Brain microvascular endothelial cell (primary cell): ENCODE results near the gene ELP4.
"Not testable (repeated sequence)": the region's sequence is repeated elsewhere in the genome, so short reads cannot be mapped to it uniquely, and the experiment has no call there.

Experiments
- DNase-seq: peaks from one replicate; pipeline ENCODE4 v3.0.0-alpha.2; 2020
- H3K27ac ChIP-seq: fragments of 250-450 bp; sonication (Bioruptor Pico); 2 replicates; pipeline ENCODE4 v1.5.1; 2020; ENCODE audit warnings: mild to moderate bottlenecking, moderate library complexity
- H3K27me3 ChIP-seq: fragments of 250-450 bp; sonication (Bioruptor Pico); replicated peaks from 2 replicates; pipeline ENCODE4 v1.5.1; 2020; ENCODE audit warnings: mild to moderate bottlenecking
- H3K36me3 ChIP-seq: fragments of 250-450 bp; sonication (Bioruptor Pico); replicated peaks from 2 replicates; pipeline ENCODE4 v1.5.1; 2020; ENCODE audit warnings: mild to moderate bottlenecking
- H3K4me3 ChIP-seq: 2 replicates; pipeline ENCODE4 v1.5.1; 2011; ENCODE audit warnings: low read depth, mild to moderate bottlenecking, control low read depth, low read length, moderate library complexity
- in situ Hi-C: cut with HindIII; loops from 2 replicates; pipeline ENCODE4 v1.10.0; 2017; ENCODE audit warnings: low sequenced_read_pairs, low pct_ligation_motif_present
- TF ChIP-seq, protein P1 (sequence below): IDR thresholded peaks from 2 replicates; pipeline ENCODE4 v1.5.1; 2011; ENCODE audit warnings: low read depth, mild to moderate bottlenecking, moderate library complexity, low read length, control low read depth, inconsistent platforms; ENCODE audit errors: missing control alignments

The ELP4 gene

DNA sequence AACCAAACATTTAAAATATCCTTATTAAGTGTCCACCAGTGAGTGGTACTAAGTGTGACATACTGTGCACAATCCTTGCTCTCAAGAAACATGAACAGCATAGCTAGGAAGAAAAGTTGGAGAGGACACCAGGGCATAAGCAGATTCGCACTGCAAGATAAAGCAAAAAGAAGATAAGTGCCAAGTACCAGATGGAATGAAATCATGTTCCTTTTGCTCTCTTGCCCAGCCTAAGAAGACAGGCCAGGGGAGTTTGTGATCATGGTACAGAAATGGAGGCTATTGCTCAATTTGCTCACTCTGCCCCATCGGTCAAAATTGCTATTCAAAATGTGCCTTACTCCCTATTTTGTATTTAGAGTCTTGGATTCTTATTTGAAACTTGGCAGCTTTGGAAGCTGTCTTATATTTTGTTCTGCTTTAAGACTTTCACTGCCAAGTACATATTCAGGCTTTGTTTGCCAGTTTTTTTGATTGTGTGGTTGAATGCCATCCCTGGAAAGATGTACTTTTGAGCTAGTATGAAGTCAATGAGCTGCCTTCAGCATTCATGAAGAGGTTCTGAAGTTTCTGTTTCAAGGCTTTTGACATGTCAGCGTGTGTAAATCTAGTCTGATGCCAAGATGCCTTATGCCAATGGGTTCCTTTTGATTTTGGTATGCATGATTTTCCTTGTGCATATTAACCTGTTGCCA lies 211.3 kb downstream of the ELP4 start:
- Histone ChIP-seq H3K27me3 (no peaks in the 10 kb centered on the region), H3K4me3 (no peak overlapping the region), H3K36me3 (no peaks in the 10 kb centered on the region), H3K27ac (no peak overlapping the region)
- no peak for DNase-seq
- in situ Hi-C loops: no loop called here
- TF ChIP-seq, protein P1, sequence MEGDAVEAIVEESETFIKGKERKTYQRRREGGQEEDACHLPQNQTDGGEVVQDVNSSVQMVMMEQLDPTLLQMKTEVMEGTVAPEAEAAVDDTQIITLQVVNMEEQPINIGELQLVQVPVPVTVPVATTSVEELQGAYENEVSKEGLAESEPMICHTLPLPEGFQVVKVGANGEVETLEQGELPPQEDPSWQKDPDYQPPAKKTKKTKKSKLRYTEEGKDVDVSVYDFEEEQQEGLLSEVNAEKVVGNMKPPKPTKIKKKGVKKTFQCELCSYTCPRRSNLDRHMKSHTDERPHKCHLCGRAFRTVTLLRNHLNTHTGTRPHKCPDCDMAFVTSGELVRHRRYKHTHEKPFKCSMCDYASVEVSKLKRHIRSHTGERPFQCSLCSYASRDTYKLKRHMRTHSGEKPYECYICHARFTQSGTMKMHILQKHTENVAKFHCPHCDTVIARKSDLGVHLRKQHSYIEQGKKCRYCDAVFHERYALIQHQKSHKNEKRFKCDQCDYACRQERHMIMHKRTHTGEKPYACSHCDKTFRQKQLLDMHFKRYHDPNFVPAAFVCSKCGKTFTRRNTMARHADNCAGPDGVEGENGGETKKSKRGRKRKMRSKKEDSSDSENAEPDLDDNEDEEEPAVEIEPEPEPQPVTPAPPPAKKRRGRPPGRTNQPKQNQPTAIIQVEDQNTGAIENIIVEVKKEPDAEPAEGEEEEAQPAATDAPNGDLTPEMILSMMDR: no peak

DNA sequence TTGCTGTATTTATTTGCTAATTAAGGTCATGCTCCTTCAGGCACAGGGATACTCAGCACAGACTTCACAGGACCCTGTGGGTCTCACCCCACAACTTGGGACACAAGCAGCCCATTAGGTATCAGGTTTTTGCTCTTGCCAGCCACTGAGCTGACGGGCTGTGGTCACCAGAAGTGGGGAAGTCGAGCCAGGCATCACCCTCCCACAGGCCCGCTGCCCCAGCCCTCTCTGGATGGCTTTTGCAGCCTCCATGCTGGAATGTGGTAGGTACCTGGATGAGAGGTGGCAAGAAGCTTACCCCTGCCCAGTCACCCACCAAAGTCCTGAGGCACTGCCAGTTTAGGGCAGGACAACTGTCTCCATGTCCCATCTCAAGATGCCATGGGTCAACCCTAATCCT lies 213.2 kb downstream of the ELP4 start:
- Histone ChIP-seq H3K27me3 (no peaks in the 10 kb centered on the region), H3K36me3 (no peaks in the 10 kb centered on the region), H3K27ac (no peak overlapping the region), H3K4me3 (no peak overlapping the region)
- TF ChIP-seq, protein P1: no peak
- in situ Hi-C loops: no loop called here
- DNase-seq: no peak

DNA sequence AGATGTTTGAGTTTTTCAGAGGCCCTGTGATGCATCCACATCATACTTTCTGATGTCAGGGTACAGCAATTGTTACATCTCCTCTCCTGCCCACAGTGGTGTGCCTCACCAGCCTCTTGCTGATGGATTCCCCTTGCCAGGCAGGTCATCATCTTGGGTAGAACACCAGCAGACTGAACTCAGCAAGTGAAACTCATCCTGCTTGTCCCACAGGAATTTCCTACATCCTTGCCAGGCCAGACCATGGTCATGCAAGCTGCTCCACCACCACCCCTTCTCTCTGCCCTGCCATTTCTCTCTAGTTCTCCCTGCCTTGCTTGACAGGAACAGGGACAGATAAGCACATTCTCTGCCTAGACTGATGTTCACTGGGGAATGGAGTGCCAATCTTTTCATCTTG lies 215.6 kb downstream of the ELP4 start:
- in situ Hi-C loops: no loop called here
- TF ChIP-seq, protein P1: no peak
- Histone ChIP-seq H3K4me3 (no peak overlapping the region), H3K27me3 (no peaks in the 10 kb centered on the region), H3K27ac (no peak overlapping the region), H3K36me3 (no peaks in the 10 kb centered on the region)
- DNase-seq: no peak

DNA sequence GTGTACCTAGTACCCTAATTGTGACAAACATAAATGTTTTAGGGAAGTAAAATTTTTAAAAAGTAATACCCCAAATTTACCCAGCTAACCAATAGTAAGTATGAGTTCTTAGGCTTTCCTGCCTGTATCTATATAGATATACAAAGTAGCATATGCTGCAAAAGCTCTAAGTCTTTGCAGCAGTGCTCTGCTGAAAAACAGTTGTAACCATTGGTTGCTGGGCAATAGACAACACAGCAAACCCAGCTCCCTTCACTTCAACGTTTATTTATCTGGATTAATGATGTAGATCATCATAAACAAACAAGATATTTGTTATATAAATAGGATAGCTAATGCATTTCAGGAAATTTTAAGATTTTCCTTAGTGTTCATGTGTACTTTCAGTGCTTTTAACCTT lies 218.9 kb downstream of the ELP4 start:
- H3K4me3 ChIP-seq: no peak overlapping the region
- H3K27me3 ChIP-seq: no peaks in the 10 kb centered on the region
- no peak for DNase-seq
- H3K27ac ChIP-seq: no peak overlapping the region
- TF ChIP-seq, protein P1: no peak
- in situ Hi-C loops: no loop called here
- no peaks in the 10 kb centered on the region for H3K36me3 ChIP-seq

DNA sequence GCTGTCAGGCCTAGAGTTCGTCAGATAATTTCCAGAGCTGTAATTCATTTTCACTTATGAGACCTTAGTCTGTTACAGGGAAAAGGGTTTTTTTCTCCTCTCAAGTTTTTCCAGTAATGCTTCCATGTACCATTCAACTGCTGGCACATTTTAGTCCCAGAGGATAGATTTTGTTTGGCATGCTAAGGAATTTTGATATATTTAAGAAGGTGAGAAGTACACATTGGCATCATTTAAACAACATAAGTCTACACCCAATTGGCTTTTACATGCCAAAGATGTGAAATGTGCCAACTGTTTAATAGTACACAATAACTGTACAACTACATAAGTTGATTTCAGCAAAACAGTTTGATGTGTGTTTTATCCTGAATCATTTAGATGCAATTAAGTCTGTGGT lies 230.6 kb downstream of the ELP4 start:
- no peaks in the 10 kb centered on the region for H3K27me3 ChIP-seq
- H3K36me3 ChIP-seq: no peaks in the 10 kb centered on the region
- H3K4me3 ChIP-seq: no peak overlapping the region
- H3K27ac ChIP-seq: no peak overlapping the region
- TF ChIP-seq, protein P1: no peak
- DNase-seq: no peak
- in situ Hi-C loops: no loop called here

DNA sequence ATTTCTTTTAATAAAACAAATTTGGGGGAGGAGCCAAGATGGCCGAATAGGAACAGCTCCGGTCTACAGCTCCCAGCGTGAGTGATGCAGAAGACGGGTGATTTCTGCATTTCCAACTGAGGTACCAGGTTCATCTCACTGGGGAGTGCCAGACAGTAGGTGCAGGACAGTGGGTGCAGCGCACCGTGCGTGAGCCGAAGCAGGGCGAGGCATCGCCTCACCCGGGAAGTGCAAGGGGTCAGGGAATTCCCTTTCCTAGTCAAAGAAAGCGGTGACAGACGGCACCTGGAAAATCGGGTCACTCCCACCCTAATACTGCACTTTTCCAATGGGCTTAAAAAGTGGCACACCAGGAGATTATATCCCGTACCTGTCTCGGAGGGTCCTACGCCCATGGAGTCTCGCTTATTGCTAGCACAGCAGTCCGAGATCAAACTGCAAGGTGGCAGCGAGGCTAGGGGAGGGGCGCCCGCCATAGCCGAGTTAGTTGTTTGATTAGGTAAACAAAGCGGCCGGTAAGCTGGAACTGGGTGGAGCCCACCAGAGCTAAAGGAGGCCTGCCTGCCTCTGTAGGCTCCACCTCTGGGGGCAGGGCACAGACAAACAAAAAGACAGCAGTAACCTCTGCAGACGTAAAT lies 231.3 kb downstream of the ELP4 start:
- DNase-seq: not testable (repeated sequence)

More for the DNA sequence above, 231.3 kb downstream of the ELP4 start:
- H3K4me3 ChIP-seq, H3K27ac ChIP-seq, H3K27me3 ChIP-seq, in situ Hi-C loops, H3K36me3 ChIP-seq: not testable (repeated sequence)
